ENCODE measurements around the gene CBFA2T3. TPM values are rescaled to one million over a fixed set of nuclear protein-coding genes. Genes with fewer than 3 reads are reported as not detected.
"Not testable (repeated sequence)": the region's sequence is repeated elsewhere in the genome, so short reads cannot be mapped to it uniquely, and the experiment has no call there.

CBFA2T3 gene
- polyA plus RNA-seq, 3 donors: 5.3 to 32.2 (median 6.2) TPM

GRCh38 chr16:89008796-89009195, 31.8 kb upstream of the CBFA2T3 start:
- Mint-ChIP-seq H3K9me3 (peaks cover 0 to 11% (median 1%) of the 10 kb centered on the region in 7 donors), H3K27me3 (ENCODE audit: low read depth in 3 of 3) (peaks cover 27 to 47% (median 33%) of the 10 kb centered on the region in 3 donors)
- H3K4me3 Mint-ChIP-seq; H4K20me1 ChIP-seq (ENCODE audit: insufficient read depth, low read length); H3K27ac Mint-ChIP-seq; H3K4me1 ChIP-seq (ENCODE audit: control insufficient read depth in 1 of 2, insufficient read depth in 2 of 2, low read length in 2 of 2); H3K79me2 ChIP-seq (ENCODE audit: insufficient read depth, low read length); H3K27ac ChIP-seq (ENCODE audit: low read depth in 1 of 2, low read length in 2 of 2); H3K4me3 ChIP-seq (replicated peaks in 1 of 3; ENCODE audit: low read depth in 2 of 3, low read length in 3 of 3); H2AFZ ChIP-seq (ENCODE audit: insufficient read depth, low read depth, low read length, poor library complexity, severe bottlenecking); intact Hi-C loops (cut with micrococcal nuclease); DNase-seq; H3K36me3 Mint-ChIP-seq; H3K9ac ChIP-seq (ENCODE audit: insufficient read depth, low read length, poor library complexity, severe bottlenecking); H3K4me2 ChIP-seq (replicated peaks; ENCODE audit: extremely low read depth, low read length, poor library complexity, severe bottlenecking); H3K4me1 Mint-ChIP-seq; H3K36me3 ChIP-seq (replicated peaks in 1 of 2; ENCODE audit: control insufficient read depth in 1 of 2, insufficient read depth in 2 of 2, low read length in 2 of 2): not testable (repeated sequence)
- Histone ChIP-seq H3K9me3 (replicated peaks in 1 of 2; ENCODE audit: control insufficient read depth in 1 of 2, insufficient read depth in 1 of 2, low read length in 2 of 2) (peaks cover 0 to 11% of the 10 kb centered on the region in 2 donors), H3K27me3 (ENCODE audit: control insufficient read depth in 2 of 2, insufficient read depth in 2 of 2, low read length in 2 of 2) (peaks cover 7 to 24% of the 10 kb centered on the region in 2 donors)
- 86% methylated on average over 4 of the region's 4 CpGs for WGBS (ENCODE audit: insufficient coverage)

DNA sequence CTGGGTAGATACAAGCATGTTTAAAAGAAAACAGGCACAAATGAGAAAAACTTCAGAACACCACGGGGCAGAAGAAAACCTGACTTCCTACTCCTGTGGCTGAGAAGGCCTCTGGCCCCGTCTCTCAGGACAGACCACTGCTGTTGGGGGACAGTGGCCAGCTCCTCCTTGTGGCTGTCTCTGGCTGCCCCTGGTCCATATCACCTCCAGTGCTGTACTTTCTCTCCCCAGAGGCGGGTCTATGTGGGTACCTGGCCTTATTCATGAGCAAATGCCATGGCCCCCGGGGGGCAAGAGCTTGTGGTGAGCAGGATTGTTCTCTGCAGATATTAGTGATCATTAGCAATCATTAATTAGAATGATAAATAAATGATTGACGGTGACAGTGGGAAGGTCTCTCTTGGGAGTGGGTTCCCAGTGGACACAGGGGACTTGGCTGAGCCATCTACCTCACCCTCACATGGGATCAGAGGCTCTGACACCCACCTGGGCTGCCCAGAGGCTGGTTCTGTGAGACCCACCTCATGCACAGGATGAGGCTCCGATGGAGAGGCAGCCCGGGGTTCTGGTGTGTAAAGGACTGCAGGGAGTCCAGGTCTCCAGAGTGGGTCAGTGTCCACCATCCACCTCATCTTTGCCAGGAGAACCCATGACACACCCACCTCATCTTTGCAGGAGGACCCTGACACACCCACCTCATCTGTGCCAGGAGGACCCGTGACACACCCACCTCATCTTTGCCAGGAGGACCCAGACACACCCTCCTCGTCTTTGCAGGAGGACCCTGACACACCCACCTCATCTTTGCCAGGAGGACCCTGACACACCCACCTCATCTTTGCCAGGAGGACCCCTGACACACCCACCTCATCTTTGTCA, 30.6 kb upstream of the CBFA2T3 start:
- H3K4me2 ChIP-seq (replicated peaks; ENCODE audit: extremely low read depth, low read length, poor library complexity, severe bottlenecking): no peak overlapping the region
- no peaks in the 10 kb centered on the region for H4K20me1 ChIP-seq (ENCODE audit: insufficient read depth, low read length)
- no peak overlapping the region for H3K27ac Mint-ChIP-seq
- H3K36me3 Mint-ChIP-seq: peaks cover 0 to 4% of the 10 kb centered on the region in 2 donors
- H3K9ac ChIP-seq (ENCODE audit: insufficient read depth, low read length, poor library complexity, severe bottlenecking): no peak overlapping the region
- no peak overlapping the region for H2AFZ ChIP-seq (ENCODE audit: insufficient read depth, low read depth, low read length, poor library complexity, severe bottlenecking)
- H3K4me1 ChIP-seq (ENCODE audit: control insufficient read depth in 1 of 2, insufficient read depth in 2 of 2, low read length in 2 of 2): peaks cover 0 to 2% of the 10 kb centered on the region in 2 donors
- peaks cover 36 to 50% (median 38%) of the 10 kb centered on the region in 3 donors for H3K27me3 Mint-ChIP-seq (ENCODE audit: low read depth in 3 of 3)
- peaks cover 15% of the 10 kb centered on the region for H3K4me1 Mint-ChIP-seq
- peaks cover 0 to 11% (median 6%) of the 10 kb centered on the region in 7 donors for H3K9me3 Mint-ChIP-seq
- intact Hi-C loops (cut with micrococcal nuclease): no loop called here
- no peaks in the 10 kb centered on the region for H3K36me3 ChIP-seq (replicated peaks in 1 of 2; ENCODE audit: control insufficient read depth in 1 of 2, insufficient read depth in 2 of 2, low read length in 2 of 2)
- no peaks in the 10 kb centered on the region for H3K79me2 ChIP-seq (ENCODE audit: insufficient read depth, low read length)
- no peak overlapping the region for H3K4me3 ChIP-seq (replicated peaks in 1 of 3; ENCODE audit: low read depth in 2 of 3, low read length in 3 of 3)
- peaks cover 0 to 11% of the 10 kb centered on the region in 2 donors for H3K9me3 ChIP-seq (replicated peaks in 1 of 2; ENCODE audit: control insufficient read depth in 1 of 2, insufficient read depth in 1 of 2, low read length in 2 of 2)
- H3K27me3 ChIP-seq (ENCODE audit: control insufficient read depth in 2 of 2, insufficient read depth in 2 of 2, low read length in 2 of 2): peaks cover 9 to 35% of the 10 kb centered on the region in 2 donors
- TF ChIP-seq, protein P1, sequence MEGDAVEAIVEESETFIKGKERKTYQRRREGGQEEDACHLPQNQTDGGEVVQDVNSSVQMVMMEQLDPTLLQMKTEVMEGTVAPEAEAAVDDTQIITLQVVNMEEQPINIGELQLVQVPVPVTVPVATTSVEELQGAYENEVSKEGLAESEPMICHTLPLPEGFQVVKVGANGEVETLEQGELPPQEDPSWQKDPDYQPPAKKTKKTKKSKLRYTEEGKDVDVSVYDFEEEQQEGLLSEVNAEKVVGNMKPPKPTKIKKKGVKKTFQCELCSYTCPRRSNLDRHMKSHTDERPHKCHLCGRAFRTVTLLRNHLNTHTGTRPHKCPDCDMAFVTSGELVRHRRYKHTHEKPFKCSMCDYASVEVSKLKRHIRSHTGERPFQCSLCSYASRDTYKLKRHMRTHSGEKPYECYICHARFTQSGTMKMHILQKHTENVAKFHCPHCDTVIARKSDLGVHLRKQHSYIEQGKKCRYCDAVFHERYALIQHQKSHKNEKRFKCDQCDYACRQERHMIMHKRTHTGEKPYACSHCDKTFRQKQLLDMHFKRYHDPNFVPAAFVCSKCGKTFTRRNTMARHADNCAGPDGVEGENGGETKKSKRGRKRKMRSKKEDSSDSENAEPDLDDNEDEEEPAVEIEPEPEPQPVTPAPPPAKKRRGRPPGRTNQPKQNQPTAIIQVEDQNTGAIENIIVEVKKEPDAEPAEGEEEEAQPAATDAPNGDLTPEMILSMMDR (IDR thresholded peaks at IDR 0.05): no peak
- DNase-seq: peak; percentile 18 to 39 (median 23)
- WGBS (ENCODE audit: insufficient coverage): 34% methylated on average over 3 of the region's 9 CpGs
- H3K27ac ChIP-seq (ENCODE audit: low read depth in 1 of 2, low read length in 2 of 2): no peak overlapping the region
- H3K4me3 Mint-ChIP-seq: peak overlapping the region in 1 of 2 donors; percentile 26

All from CD14-positive monocyte (primary cell).